COLO668 (cell line): ENCODE data around the gene MAMDC4.

ENCODE experiments used
- DNase-seq: peaks from one replicate; lab custom pipeline; 2025; ENCODE audit not compliant: unreplicated experiment; lab: John Stamatoyannopoulos, UW

The MAMDC4 gene

DNA sequence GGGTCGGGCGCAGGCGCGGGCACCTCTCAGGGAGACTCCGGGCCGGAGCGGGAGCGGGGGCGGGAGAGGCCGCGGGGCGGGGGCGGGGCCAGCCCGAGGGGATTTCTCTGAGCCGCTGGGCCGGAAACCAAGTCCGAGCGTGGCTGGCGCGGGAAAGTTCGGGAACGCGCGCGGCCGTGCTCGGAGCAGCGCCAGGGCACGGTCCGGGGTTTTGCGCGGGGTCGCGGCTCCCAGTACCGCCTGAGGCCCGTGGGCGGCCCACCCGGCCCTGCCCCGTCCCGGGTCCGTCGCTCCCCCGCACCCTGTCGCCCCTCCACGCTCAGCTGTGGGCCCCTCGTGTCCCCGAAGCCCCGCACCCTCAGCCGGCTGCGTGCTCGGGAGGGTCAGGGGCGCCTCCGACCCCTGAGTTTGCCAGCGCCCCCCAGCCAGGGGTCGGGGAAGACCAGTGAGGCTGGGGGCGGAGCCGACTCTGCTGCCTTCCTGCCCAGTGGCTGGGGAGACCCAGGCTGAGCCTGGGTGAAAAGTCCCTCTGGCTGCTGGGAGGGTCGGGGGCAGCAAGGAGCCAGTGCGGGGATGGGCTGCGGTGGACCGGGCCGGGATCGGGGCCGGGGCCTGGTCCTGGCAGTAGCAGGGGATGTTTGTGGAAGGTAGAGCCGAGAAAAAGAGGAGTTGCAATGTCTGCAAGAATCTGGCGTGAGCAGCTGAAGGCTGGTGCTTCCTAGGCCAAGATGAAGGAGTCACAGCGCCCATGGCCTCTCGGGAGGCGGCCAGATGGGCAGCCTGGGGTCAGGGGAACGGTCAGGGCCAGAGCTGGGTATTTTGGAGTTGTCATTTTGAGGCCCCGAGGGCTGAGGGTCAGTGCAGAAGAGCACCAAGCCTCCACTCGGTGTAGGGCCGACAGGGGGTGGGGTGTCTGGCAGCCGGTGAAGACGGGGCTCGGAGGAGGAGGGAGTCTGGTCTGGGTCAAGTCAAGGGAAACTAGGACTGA lies 34.8 kb downstream of the MAMDC4 start:
- DNase-seq, result peak; percentile 83

DNA sequence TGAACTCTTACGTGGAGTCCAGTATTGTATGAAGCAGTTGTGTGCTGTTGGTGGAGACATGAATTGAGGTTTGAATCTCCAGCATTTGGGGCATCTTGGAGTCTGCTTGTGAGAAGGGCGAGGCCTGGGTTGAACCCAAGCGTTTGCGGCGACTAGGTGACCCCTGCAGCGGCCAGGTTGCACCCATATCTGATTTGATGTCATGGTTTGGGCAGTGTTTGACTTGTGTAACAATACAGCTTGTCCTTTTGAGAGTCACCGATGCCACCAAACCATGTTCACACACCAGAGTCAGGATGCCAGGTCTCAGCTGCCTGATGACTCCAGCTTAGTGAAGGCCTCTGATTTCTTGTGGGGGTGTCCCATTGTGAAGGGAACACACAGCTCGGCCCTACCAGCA lies 36.3 kb downstream of the MAMDC4 start:
- DNase-seq, result no peak

DNA sequence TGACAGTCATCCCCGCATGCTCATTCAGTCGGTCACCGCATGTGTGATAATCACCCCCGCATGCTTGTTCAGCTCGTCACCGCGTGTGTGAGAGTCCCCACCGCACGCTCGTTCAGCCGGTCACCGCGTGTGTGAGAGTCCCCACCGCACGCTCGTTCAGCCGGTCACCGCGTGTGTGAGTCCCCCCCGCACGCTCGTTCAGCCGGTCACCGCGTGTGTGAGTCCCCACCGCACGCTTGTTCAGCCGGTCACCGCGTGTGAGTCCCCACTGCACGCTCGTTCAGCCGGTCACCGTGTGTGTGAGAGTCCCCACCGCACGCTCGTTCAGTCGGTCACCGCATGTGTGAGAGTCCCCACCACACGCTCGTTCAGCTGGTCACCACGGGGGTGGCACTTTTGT lies 37.7 kb downstream of the MAMDC4 start:
- DNase-seq, result no peak

DNA sequence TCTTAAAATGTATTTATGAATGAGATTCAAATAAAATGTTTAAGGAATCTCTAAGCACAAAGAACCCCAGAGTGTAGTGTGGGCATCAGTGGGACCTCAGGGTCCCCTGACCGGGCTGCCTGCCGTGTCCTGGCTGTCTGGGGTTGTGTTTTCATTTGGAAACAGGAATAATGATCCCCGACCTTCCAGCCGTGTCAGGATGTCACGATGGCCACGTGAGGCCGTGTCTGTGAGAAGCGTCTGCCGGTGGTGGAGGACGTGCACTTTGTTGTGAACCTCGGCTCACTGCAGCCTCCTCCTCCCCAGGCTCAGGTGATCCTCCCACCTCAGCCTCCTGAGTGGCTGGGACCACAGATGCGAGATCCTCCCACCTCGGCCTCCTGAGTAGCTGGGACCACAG lies 38.5 kb downstream of the MAMDC4 start:
- no peak for DNase-seq

DNA sequence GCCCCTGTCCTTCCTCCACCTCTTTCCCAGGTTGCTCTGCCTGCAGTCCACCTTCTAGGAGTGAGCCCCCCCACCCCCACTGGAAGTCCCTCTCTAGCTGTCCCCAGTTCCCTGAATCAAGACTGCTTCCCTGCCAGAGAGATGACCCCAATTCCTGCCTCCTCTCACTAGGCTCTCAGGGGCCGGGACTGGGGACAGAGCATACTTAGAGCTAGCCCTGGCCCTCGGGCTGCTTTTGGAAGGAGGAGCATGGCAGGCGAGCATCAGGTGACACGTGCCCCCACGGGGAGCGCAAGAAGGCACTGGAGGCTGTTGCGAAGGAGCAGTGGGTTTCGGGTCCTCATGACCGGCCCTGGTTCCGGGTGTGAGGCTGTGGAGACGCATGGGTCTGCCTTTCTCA lies 43.9 kb downstream of the MAMDC4 start:
- DNase-seq, result no peak

DNA sequence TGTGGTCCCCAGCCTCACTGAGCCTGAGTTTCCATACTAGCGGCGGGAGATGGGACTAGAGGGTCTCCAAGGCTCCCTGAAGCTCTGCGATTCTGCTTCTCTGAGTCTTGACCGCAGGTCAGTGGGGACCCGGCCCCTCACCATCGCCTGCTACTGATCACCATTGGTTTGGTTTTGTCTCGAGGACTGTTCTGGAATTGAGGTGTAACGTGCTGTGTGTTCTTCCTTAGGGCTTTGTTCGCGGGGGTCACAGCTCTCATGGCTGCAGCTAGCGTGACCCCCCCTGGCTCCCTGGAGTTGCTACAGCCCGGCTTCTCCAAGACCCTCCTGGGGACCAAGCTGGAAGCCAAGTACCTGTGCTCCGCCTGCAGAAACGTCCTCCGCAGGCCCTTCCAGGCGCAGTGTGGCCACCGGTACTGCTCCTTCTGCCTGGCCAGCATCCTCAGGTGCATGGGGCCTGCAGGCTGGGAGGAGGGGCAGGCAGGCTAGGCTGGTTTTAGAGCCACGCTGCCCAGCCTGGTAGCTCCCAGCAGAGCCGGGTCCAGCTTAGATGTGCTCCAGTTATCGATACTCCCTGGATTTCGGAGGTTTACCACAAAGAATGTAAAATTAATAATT lies 46.4 kb downstream of the MAMDC4 start:
- no peak for DNase-seq

DNA sequence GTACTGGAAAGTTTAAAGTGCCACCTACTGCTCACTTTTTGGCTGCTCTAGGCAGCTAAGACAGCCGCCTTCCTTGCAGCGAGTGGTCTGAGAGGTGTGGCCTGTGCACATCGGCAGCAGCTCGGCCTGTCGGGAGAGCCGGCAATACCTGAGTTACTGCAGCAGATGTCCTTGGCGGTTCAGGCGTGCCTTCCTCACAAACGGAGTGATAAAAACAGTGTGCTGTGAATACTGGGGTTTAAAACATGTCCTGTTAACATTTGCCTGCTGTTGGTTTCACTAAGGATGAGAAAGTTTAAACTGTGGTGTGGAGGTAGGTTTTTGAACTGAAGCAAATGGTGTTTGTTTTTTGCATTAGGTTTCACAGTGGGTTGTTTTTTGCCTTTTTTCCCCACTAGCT lies 47.0 kb downstream of the MAMDC4 start:
- no peak for DNase-seq

DNA sequence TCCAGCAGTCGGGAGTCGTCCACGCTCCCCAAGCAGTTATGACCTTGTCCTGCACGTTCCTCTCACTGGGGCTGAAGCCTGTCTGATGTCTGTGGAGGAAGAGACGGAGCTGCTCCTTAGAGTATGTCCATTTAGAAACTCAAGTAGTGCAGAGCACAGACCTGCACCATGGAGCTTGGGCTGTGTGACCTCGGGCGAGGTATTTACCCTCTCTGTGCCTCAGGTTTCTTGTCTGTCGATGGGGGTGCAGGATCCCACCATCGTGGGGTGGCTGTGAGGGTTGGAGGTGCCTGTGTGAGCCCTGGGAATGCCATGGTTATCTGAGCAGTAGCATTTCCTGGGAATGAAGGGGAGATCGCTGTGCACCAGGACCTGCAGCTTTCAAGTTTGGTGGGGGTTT lies 48.4 kb downstream of the MAMDC4 start:
- no peak for DNase-seq

DNA sequence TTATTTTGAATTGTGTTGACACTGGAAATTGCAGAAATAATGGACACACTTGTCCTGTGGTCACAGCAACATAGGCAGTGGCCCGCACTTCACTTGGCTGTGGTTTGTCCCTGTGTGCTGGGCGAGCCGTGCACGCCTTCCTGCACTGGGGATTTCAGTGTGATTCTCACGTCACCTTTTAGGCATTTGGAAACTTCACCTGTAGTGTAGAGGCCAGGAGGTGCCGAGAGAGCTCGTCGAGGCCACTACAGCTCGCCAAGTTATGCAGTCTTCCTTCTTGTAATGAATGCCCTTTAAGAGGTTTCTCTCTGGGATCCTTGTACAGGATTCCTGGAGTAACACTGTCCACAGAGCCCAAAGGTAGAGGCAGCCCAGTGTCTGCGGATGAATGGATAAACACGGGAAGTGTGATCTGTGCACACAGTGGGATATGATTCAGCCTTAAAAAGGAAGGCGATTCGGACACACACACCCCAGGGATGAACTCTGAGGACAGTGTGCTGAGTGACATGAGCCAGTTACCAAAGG lies 48.9 kb downstream of the MAMDC4 start:
- DNase-seq, result no peak

DNA sequence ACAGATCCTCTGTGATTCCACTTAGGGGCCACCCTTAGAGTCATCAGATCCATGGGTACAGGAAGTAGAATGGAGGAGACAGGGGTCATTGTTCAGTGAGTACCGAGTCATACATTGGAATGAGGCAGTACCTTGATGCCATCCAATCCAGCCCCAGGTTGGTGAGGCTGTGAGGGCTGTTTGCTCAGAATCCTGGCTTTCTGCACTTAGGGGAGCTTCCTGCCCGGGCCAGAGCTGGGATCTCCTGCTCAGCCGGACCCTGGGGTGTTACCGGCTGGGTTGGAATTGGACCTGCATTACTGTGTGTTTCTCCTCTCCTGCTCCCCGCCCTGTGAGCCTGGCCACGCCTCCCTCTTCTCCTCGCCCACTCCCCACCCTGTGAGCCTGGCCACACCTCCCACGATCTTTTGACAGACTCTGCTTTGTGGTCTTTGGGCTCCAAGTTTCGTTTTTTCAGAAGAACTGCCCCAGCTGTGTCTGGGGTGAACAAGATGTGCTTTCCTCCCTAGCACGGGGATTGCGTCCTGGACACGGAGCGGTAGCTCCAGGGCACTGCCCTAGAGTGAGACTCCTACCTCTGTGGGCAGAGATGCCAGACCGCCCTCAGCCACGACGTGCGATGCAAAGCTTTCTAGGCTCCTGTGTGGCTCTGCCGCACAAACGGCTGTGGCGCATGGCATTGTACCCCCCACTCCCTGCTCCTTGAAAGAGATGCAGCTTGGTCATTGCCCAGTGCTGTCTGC lies 49.5 kb downstream of the MAMDC4 start:
- DNase-seq, result peak; percentile 21

DNA sequence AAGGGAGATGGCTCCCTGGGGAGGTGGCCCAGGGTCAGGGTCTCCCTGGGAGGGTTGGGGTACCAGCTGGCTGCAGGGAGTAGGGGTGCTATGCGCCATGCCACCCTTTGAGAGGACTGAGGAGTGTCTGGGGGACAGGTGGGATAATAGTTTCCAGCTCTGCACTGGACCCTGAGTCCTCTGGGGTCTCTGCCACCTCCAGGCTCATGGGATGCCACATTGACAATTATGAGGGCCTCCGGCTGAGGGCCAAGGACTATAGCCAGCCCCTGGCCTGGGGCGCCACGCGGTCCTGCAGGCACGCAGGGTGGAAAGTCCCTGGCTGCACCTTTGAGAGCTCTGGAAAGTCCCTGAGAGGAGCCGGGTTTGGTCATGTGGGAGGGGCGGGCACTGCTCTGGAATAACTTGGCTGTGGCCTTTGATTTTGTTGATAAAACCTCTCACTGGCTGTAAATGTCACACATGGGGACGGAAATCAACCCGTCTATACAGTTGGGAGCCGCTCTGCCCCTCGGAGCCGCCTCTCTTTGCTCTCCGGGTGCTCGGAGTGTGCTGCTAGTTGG lies 50.2 kb downstream of the MAMDC4 start:
- DNase-seq, result peak; percentile 85

DNA sequence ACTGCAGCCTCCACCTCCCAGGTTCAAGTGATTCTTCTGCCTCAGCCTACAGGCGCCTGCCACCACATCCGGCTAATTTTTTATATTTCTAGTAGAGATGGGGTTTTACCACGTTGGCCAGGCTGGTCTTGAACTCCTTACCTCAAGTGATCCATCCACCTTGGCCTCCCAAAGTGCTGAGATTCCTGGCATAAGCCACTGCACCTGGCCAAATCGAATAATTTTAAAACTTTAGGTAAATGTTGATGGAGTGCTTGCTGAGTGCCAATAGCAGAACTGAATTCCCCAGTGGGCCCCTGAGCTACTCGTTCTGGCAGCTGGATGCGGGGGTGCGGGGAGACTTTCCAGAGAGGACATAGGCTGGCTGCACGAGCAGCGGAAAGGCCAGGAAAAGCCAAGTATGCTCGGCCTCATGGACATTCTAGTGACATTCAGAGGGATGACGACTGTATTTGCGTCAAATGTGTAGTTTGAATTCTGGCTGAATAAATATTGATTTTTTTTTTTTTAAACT lies 51.0 kb downstream of the MAMDC4 start:
- DNase-seq, result peak; percentile 22

DNA sequence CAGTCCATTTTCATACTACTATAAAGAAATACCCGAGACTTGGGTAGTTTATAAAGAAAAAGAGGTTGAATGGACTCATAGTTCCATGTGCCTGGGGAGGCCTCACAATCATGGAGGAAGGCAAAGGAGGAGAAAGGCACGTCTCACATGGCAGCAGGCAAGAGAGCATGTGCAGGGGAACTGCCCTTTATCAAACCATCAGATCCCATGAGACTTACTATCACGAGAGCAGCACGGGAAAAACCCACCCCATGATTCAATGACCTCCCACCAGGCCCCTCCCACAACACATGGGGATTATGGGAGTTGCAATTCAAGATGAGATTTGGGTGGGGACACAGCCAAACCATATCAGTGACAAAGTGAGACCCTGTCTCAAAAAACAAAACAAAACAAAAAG lies 54.1 kb downstream of the MAMDC4 start:
- DNase-seq, result no peak

DNA sequence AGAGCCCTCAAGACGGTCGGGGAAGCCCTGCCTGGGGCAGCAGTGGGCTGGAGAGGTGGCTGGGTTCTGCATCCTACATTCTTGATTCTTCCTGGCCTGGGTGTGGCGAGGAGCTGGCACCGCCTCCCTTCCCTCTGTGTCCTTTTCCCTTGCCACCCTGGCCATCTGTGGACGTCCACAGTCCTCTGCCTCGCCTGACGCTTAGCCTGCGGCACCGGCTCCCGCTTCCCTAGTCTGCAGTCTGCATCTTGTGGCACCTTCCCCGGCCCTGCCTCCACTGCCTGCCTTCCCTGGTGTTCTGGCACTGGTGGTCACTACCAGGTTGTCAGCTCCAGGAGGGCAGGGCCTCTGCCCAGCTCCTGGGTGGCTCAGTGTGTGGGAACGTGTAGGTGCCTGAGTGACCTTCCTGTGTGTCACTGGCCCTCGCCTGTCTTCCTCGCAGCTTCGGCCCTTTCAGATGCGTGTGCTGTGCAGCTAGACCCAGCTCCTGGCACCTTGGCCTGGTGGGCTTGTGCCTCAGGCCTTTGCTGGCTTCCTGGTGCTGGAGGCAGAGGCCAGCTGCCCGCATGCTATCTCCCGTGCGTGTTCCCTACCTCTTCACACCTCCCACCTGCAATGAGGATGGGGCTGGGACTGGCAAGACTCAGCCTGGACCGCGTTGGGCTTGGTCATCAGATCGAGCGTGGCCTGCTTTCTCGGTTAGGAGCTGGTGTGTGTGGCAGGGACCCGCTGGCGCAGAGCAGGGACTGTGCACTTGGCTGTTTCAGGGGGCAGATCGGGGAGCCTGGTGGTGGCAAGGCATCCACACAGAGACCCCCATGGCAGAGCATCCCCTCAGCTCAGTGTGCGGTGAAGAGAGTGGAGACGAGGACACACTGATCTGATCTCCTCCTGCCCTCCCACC lies 55.1 kb downstream of the MAMDC4 start:
- DNase-seq, result no peak
